Ishikawa (cell line): ENCODE data around the gene LIPG.

Source experiments
- FOXM1 ChIP-seq: IDR thresholded peaks from 2 replicates; pipeline ENCODE4 v1.6.1; 2012; ENCODE audit warnings: low read depth, borderline replicate concordance
- TEAD4 ChIP-seq: IDR thresholded peaks from 2 replicates; pipeline ENCODE4 v1.6.1; 2012
- YY1 ChIP-seq: IDR thresholded peaks from 2 replicates; pipeline ENCODE4 v1.6.1; 2012; ENCODE audit warnings: low read depth
- TF ChIP-seq, protein P1 (sequence below): IDR thresholded peaks from 2 replicates; pipeline ENCODE4 v1.6.1; 2012

DNA sequence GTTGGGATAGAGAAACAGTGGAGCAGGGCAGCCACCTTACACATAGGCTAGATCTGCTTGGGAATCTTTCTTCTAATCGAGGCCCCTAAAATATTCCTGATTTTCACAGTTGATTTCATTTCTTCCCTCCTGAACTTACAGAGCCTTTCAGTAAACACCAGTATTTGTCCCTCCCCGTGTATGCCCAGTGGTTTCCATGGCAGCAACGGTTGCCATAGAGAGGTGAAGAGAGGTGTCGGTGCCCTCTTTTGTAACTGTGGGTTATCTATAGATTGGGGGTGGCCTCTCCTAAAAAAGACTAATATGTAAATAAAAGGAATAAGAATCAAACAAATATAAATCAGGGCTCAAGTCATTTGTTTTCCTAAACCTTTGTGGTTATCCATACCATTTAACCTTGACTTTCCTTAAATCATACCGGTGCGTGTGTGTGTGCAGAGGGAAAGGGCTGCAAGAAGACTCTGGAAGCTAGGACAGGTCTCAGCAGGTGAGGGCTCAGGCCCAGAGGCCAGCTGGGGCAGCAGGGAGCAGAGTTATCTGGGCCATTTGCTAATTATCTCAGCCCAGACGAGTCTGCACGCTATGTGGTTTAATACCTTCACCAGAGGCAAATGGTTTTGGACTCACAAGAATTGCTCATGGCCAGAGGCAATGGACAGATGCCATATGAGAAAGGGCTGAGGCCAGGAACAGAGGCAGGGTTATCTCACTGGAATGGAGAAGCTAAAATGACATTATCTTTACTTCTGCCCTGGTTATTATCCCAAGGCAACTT, 35.5 kb downstream of the LIPG start:
- TF ChIP-seq, protein P1, sequence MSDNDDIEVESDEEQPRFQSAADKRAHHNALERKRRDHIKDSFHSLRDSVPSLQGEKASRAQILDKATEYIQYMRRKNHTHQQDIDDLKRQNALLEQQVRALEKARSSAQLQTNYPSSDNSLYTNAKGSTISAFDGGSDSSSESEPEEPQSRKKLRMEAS = no peak
- no peak for TF ChIP-seq TEAD4
- TF ChIP-seq FOXM1 = no peak
- no peak for TF ChIP-seq YY1
